ENCODE data around the gene HCK. TPM values are rescaled to one million over a fixed set of nuclear protein-coding genes. Genes with fewer than 3 reads are reported as not detected.
A peak's percentile ranks its signal among the peaks of the same experiment; 100 is the strongest.
"Not testable (repeated sequence)": the region's sequence is repeated elsewhere in the genome, so short reads cannot be mapped to it uniquely, and the experiment has no call there.

HCK gene
- total RNA-seq, 1 donor from 2014 or later: 0.23 TPM

GRCh38 chr20:32118427-32118826 lies 66.4 kb downstream of the HCK start:
- H3K27ac Mint-ChIP-seq; intact Hi-C loops (cut with micrococcal nuclease); H3K36me3 Mint-ChIP-seq (ENCODE audit: low read depth); H3K9me3 Mint-ChIP-seq; H3K27me3 Mint-ChIP-seq (ENCODE audit: insufficient read depth); DNase-seq (ENCODE audit: low spot score); H3K4me3 Mint-ChIP-seq: not testable (repeated sequence)
- H3K4me1 Mint-ChIP-seq (ENCODE audit: low read depth): peaks cover 21% of the 10 kb centered on the region

- Mint-ChIP-seq H3K4me3 (no peak overlapping the region), H3K9me3 (no peaks in the 10 kb centered on the region), H3K27me3 (ENCODE audit: insufficient read depth) (no peaks in the 10 kb centered on the region), H3K27ac (no peak overlapping the region), H3K36me3 (ENCODE audit: low read depth) (peaks cover 10% of the 10 kb centered on the region), H3K4me1 (ENCODE audit: low read depth) (peaks cover 13% of the 10 kb centered on the region)
- intact Hi-C loops (cut with micrococcal nuclease): no loop called here
- no peak for DNase-seq (ENCODE audit: low spot score)
Measured at GRCh38 chr20:32119734-32120133, 67.7 kb downstream of the HCK start.

GRCh38 chr20:32121908-32122307 lies 69.9 kb downstream of the HCK start:
- intact Hi-C loops (cut with micrococcal nuclease); H3K4me3 Mint-ChIP-seq; DNase-seq (ENCODE audit: low spot score); H3K36me3 Mint-ChIP-seq (ENCODE audit: low read depth); H3K4me1 Mint-ChIP-seq (ENCODE audit: low read depth); H3K27ac Mint-ChIP-seq; H3K9me3 Mint-ChIP-seq; H3K27me3 Mint-ChIP-seq (ENCODE audit: insufficient read depth): not testable (repeated sequence)

GRCh38 chr20:32123088-32123487 lies 71.0 kb downstream of the HCK start:
- peaks cover 4% of the 10 kb centered on the region for H3K36me3 Mint-ChIP-seq (ENCODE audit: low read depth)
- H3K27ac Mint-ChIP-seq: no peak overlapping the region
- no peak for DNase-seq (ENCODE audit: low spot score)
- no peaks in the 10 kb centered on the region for H3K9me3 Mint-ChIP-seq
- intact Hi-C loops (cut with micrococcal nuclease): no loop called here
- H3K4me3 Mint-ChIP-seq: no peak overlapping the region
- H3K27me3 Mint-ChIP-seq (ENCODE audit: insufficient read depth): no peaks in the 10 kb centered on the region
- no peaks in the 10 kb centered on the region for H3K4me1 Mint-ChIP-seq (ENCODE audit: low read depth)

GRCh38 chr20:32124916-32125454 lies 72.9 kb downstream of the HCK start:
- no peaks in the 10 kb centered on the region for H3K9me3 Mint-ChIP-seq
- no peaks in the 10 kb centered on the region for H3K27me3 Mint-ChIP-seq (ENCODE audit: insufficient read depth)
- no peak overlapping the region for H3K27ac Mint-ChIP-seq
- H3K36me3 Mint-ChIP-seq (ENCODE audit: low read depth): peaks cover 4% of the 10 kb centered on the region
- no peaks in the 10 kb centered on the region for H3K4me1 Mint-ChIP-seq (ENCODE audit: low read depth)
- DNase-seq (ENCODE audit: low spot score): no peak
- intact Hi-C loops (cut with micrococcal nuclease): no loop called here
- no peak overlapping the region for H3K4me3 Mint-ChIP-seq

GRCh38 chr20:32125506-32125905 lies 73.5 kb downstream of the HCK start:
- Mint-ChIP-seq H3K36me3 (ENCODE audit: low read depth) (peaks cover 4% of the 10 kb centered on the region), H3K9me3 (no peaks in the 10 kb centered on the region), H3K27me3 (ENCODE audit: insufficient read depth) (no peaks in the 10 kb centered on the region), H3K27ac (no peak overlapping the region), H3K4me3 (no peak overlapping the region), H3K4me1 (ENCODE audit: low read depth) (no peaks in the 10 kb centered on the region)
- intact Hi-C loops (cut with micrococcal nuclease): no loop called here
- DNase-seq (ENCODE audit: low spot score): no peak

- H3K36me3 Mint-ChIP-seq (ENCODE audit: low read depth): peaks cover 4% of the 10 kb centered on the region
- no peaks in the 10 kb centered on the region for H3K27me3 Mint-ChIP-seq (ENCODE audit: insufficient read depth)
- H3K4me3 Mint-ChIP-seq: no peak overlapping the region
- intact Hi-C loops (cut with micrococcal nuclease): no loop called here
- H3K9me3 Mint-ChIP-seq: no peaks in the 10 kb centered on the region
- H3K4me1 Mint-ChIP-seq (ENCODE audit: low read depth): no peaks in the 10 kb centered on the region
- H3K27ac Mint-ChIP-seq: no peak overlapping the region
- DNase-seq (ENCODE audit: low spot score): no peak
Measured at GRCh38 chr20:32126919-32127318, 74.9 kb downstream of the HCK start.

- H3K4me1 Mint-ChIP-seq (ENCODE audit: low read depth): no peaks in the 10 kb centered on the region
- intact Hi-C loops (cut with micrococcal nuclease): no loop called here
Measured at GRCh38 chr20:32127347-32127746, 75.3 kb downstream of the HCK start.

GRCh38 chr20:32128167-32128566 lies 76.1 kb downstream of the HCK start:
- no peaks in the 10 kb centered on the region for H3K27me3 Mint-ChIP-seq (ENCODE audit: insufficient read depth)
- H3K9me3 Mint-ChIP-seq: no peaks in the 10 kb centered on the region
- peaks cover 3% of the 10 kb centered on the region for H3K36me3 Mint-ChIP-seq (ENCODE audit: low read depth)
- no peak for DNase-seq (ENCODE audit: low spot score)
- H3K4me3 Mint-ChIP-seq: no peak overlapping the region
- intact Hi-C loops (cut with micrococcal nuclease): no loop called here
- no peak overlapping the region for H3K27ac Mint-ChIP-seq
- H3K4me1 Mint-ChIP-seq (ENCODE audit: low read depth): peaks cover 5% of the 10 kb centered on the region

More at GRCh38 chr20:32127347-32127746, 75.3 kb downstream of the HCK start:
- H3K4me3 Mint-ChIP-seq: no peak overlapping the region
- H3K27ac Mint-ChIP-seq: no peak overlapping the region
- no peaks in the 10 kb centered on the region for H3K27me3 Mint-ChIP-seq (ENCODE audit: insufficient read depth)
- no peaks in the 10 kb centered on the region for H3K9me3 Mint-ChIP-seq
- no peak for DNase-seq (ENCODE audit: low spot score)
- H3K36me3 Mint-ChIP-seq (ENCODE audit: low read depth): peaks cover 4% of the 10 kb centered on the region

- DNase-seq (ENCODE audit: low spot score): no peak
- Mint-ChIP-seq H3K4me1 (ENCODE audit: low read depth) (peaks cover 9% of the 10 kb centered on the region), H3K9me3 (no peaks in the 10 kb centered on the region), H3K27ac (no peak overlapping the region), H3K27me3 (ENCODE audit: insufficient read depth) (no peaks in the 10 kb centered on the region), H3K36me3 (ENCODE audit: low read depth) (peaks cover 5% of the 10 kb centered on the region), H3K4me3 (no peak overlapping the region)
- intact Hi-C loops (cut with micrococcal nuclease): no loop called here
Measured at GRCh38 chr20:32129863-32130262, 77.8 kb downstream of the HCK start.

- H3K27me3 Mint-ChIP-seq (ENCODE audit: insufficient read depth): no peaks in the 10 kb centered on the region
- no peaks in the 10 kb centered on the region for H3K9me3 Mint-ChIP-seq
- H3K36me3 Mint-ChIP-seq (ENCODE audit: low read depth): peaks cover 8% of the 10 kb centered on the region
- H3K27ac Mint-ChIP-seq: no peak overlapping the region
- no peak overlapping the region for H3K4me3 Mint-ChIP-seq
- H3K4me1 Mint-ChIP-seq (ENCODE audit: low read depth): peaks cover 9% of the 10 kb centered on the region
- DNase-seq (ENCODE audit: low spot score): no peak
- intact Hi-C loops (cut with micrococcal nuclease): no loop called here
Measured at GRCh38 chr20:32130352-32130751, 78.3 kb downstream of the HCK start.

GRCh38 chr20:32130965-32131364 lies 78.9 kb downstream of the HCK start:
- H3K9me3 Mint-ChIP-seq: no peaks in the 10 kb centered on the region
- H3K27ac Mint-ChIP-seq: no peak overlapping the region
- H3K36me3 Mint-ChIP-seq (ENCODE audit: low read depth): peaks cover 8% of the 10 kb centered on the region
- no peak for DNase-seq (ENCODE audit: low spot score)
- intact Hi-C loops (cut with micrococcal nuclease): no loop called here
- peaks cover 9% of the 10 kb centered on the region for H3K4me1 Mint-ChIP-seq (ENCODE audit: low read depth)
- H3K27me3 Mint-ChIP-seq (ENCODE audit: insufficient read depth): no peaks in the 10 kb centered on the region
- H3K4me3 Mint-ChIP-seq: no peak overlapping the region

GRCh38 chr20:32132911-32133549 lies 81.0 kb downstream of the HCK start:
- intact Hi-C loops (cut with micrococcal nuclease): no loop called here
- Mint-ChIP-seq H3K4me3 (no peak overlapping the region), H3K9me3 (no peaks in the 10 kb centered on the region), H3K4me1 (ENCODE audit: low read depth) (peaks cover 9% of the 10 kb centered on the region), H3K27ac (peak overlapping the region; percentile 35), H3K27me3 (ENCODE audit: insufficient read depth) (no peaks in the 10 kb centered on the region), H3K36me3 (ENCODE audit: low read depth) (peaks cover 16% of the 10 kb centered on the region)
- no peak for DNase-seq (ENCODE audit: low spot score)

- Mint-ChIP-seq H3K36me3 (ENCODE audit: low read depth) (peaks cover 18% of the 10 kb centered on the region), H3K27ac (no peak overlapping the region), H3K9me3 (no peaks in the 10 kb centered on the region), H3K4me1 (ENCODE audit: low read depth) (peaks cover 9% of the 10 kb centered on the region), H3K27me3 (ENCODE audit: insufficient read depth) (no peaks in the 10 kb centered on the region), H3K4me3 (no peak overlapping the region)
- no peak for DNase-seq (ENCODE audit: low spot score)
- intact Hi-C loops (cut with micrococcal nuclease): no loop called here
Measured at GRCh38 chr20:32134026-32134425, 82.0 kb downstream of the HCK start.

Measured in activated T-helper 1 cell treated with anti-CD3 and anti-CD28 coated beads, Interleukin-12 subunit alpha, Interleukin-12 subunit beta, Interleukin-2, Interleukin-4 antibody, amounts not matched to agents 30 ng/mL and 10 ng/mL and 1 ng/mL, durations not matched to agents 14 hours and 24 hours and 36 hours (primary cell).